Non-pigmented ciliary epithelial cell (primary cell): Measurements from ENCODE around the gene ARNT2.

Source experiments
- DNase-seq: peaks from one replicate; pipeline ENCODE4 v3.0.0-alpha.2; 2010; ENCODE audit warnings: low read depth

Gene ARNT2

DNA sequence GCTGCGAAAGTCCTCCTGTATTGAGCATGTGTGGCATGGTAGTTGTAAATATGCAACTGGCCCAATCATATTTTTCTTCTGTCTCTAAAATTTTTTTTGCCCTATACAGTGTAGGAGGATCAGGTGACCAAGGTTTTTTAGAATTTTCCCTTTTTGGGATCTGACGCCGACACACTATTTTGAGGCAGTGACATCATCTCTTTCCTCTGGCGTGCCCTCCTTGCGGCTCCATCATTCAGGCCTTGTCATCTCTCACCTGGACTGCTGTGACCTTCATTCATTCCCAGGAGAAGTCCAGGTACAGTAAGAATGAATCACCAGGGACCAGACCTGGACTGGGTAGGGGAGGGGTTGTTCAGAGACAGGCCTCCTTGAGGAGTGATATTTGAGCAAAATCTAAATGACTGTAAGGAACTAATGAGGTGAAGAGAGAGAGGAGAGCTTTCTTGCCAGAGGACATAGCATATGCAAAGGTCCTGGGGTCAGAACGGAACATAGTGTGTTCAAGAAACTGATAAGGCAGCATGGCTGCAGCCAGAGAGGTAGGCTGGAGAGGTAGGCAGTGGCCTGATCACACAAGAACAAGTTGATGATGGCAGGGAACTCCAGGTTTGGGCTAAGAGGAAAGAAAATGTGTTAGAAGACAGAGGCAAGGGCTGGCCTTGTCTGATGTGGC lies 38.7 kb downstream of the ARNT2 start:
- DNase-seq: no peak

GRCh38 chr15:80444680-80445251 lies 40.6 kb downstream of the ARNT2 start:
- DNase-seq: no peak

DNA sequence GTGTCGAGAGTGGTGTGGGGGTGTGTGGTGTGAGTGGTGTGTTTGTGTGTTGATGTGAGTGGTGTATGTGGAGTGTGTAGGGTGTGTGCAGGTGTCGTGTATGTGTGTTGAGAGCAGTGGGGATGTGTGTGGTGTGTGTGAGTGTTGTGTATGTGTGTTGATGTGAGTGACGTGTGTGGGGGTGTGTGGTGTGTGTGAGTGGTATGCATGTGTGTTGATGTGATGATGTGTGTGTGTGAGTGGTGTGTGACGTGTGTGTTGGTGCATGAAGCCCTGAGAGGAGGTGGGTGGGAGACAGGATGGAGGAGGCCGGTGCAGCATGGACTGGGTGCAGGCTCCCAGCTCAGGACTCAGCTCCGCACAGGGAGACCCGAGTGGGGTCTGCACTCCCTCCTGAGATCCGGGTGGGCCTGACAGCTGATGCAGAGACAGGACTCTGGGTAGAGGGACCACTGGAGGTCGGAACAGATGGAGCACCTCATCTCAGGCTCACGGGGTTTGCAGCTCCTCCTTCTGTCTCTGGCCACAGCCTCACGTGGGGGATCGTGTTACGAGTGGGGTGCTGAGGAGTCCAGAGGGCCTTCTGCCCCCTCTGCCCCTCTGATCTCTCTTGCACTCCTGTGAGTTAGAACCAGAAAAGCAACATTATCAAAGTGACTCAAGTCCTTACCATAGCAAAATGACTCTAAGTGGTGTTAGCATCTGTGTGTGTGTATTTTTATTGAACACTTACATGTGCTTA lies 41.3 kb downstream of the ARNT2 start:
- DNase-seq: no peak

GRCh38 chr15:80447077-80447476 lies 42.9 kb downstream of the ARNT2 start:
- no peak for DNase-seq

GRCh38 chr15:80449825-80450224 lies 45.6 kb downstream of the ARNT2 start:
- DNase-seq: no peak

DNA sequence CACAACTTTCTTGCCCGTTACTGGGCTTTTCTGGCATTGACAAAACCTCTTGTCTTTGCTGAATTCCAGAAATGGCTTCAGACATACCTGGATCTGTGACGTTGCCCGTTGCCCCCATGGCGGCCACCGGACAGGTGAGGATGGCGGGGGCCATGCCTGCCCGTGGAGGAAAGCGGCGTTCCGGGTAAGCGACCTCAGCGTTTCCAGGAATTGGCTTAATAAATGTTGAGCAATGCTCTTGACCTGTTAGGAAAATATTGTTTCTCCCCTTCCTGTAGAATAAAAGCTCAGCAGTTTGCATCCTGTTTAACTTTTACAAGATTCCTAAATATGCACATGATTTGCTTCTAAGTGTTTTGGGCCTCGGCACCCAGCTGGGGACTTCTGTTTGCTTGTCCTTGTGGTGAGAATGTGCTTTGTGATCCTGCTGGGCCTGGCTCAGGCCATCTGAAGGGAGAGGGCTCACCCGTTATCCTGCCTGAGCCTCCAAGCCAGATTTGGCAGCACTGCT lies 46.7 kb downstream of the ARNT2 start:
- no peak for DNase-seq

DNA sequence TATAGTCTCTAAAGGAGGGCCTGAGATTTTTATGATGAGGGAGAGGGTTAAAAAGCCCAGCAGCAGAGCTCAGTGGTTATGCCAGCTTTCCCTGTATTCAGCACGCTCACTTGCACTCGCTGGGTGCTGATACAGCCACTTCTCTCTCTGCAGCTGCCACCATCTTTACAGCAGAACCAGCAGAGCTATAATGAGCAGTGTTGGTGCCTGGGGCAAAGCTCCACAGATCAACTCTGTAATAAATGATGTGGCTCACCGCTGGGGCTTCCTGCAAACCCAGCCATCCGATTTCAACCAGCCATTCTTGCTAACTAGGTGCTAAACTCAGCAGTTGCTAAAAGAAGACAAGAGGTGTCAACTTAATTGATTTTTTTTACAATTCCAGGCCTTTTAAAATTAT lies 48.0 kb downstream of the ARNT2 start:
- DNase-seq: no peak

- no peak for DNase-seq
These were observed 51.0 kb downstream of the ARNT2 start for GRCh38 chr15:80455051-80455648.

GRCh38 chr15:80455668-80456442 lies 51.7 kb downstream of the ARNT2 start:
- peak; percentile 84 for DNase-seq

GRCh38 chr15:80456517-80457492 lies 52.6 kb downstream of the ARNT2 start:
- no peak for DNase-seq

DNA sequence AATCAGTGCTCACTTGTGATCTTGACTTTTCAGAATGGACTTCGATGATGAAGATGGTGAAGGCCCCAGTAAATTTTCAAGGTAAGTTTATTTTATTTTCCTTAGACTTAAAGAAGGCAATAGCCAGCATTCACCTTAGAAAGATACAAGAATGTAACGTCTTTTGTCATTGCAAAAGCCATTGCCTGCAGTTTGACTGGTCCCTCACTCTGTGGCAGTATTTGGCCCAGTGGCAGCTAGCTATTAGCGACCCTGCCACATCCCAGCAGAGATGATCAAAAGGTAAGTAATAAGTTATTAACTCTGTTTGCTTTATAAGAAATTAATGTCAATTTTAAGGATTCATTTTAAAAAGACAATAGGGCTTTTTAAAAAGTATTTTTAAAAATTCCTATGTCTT lies 53.7 kb downstream of the ARNT2 start:
- DNase-seq: no peak

GRCh38 chr15:80458580-80458979 lies 54.4 kb downstream of the ARNT2 start:
- no peak for DNase-seq

DNA sequence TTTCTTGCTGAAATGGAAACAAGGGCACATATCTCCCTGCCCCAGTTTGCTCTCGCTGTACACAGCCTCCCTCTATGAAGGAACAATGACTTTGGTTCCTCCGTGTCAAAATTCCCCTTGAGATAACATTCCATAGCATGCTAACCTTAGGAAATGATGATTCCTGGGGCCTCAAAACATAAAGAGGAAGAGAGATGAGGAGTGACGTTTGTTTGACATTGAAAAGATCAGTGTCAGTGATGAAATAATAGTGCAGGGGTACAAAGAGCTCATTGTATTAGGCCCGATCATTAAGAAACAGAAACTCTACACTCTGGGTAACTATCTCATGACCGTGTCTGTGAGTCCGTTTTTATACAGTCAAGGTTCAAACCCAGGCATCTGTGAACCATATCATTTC lies 55.2 kb downstream of the ARNT2 start:
- no peak for DNase-seq

GRCh38 chr15:80459818-80460217 lies 55.6 kb downstream of the ARNT2 start:
- DNase-seq: no peak

DNA sequence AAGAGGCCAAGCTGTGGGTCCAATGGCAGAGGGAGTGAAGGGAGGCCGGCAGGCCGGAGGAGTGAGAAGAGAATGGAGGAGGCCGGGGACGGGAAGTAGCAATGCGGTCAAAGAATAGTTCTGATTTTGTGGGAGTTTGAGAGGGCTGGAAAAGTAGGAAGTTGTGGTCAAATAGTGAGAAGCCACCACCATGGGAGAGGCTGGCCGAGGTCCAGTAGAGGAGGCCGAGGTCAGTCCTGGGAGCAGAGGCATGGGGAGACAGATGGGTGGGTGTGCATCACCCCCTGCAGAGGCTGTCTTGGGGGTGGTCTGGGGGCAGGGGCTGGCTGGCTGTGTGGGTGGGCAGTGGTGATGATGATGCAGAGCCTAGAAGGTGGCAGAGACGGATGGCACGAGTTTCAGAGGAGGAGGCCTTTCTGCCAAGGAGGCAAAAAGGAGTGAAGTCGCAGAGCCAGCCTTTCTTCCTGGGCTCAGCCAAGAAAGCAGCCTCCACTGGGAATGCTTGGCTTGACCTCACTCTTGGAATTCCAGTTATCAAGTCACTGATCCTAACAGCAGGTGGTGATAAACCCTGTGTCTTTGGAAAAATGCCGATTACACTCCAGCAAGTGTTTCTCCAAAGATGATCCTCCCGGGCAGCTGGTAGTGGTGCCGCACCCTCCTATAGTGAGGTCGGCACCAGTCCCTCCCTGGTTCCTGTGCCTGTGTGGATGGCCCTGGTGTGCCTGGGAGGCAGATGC lies 57.3 kb downstream of the ARNT2 start:
- no peak for DNase-seq

GRCh38 chr15:80462111-80462510 lies 57.9 kb downstream of the ARNT2 start:
- no peak for DNase-seq

- DNase-seq: no peak
These were observed 58.8 kb downstream of the ARNT2 start for GRCh38 chr15:80462836-80463512.

DNA sequence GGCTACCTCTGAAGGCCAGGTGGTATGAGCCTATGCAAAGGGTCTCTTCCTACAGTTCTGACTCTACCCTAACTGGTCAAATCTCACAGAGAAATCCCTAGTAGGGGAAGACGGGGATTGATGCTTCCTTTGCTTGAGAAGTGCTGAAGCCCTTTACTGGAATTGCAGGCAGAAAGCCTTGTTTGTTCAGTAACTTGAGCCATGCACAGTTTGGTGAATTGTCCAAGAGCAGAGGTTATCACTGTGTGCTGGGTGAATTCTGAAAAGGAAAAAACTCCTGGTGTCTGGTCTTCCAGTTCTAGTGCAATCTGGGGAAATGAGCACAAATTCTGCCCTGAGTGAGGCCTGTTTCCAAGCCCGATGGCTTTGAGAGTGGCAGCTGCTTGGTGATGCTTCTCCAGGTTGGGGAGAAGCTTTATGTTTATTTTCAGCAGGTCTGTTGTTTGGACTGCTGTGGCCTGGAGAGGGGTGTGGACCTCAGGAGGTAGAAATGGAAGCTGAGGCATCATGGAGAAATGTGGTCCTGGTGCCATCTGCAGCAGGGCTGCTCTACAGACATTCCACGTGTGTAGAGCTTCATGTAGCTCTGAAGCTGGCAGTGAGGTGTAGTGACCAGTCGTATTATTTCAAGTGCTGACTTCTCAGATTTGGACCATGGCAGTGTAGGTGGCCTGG lies 60.9 kb downstream of the ARNT2 start:
- DNase-seq: no peak

GRCh38 chr15:80465626-80466005 lies 61.4 kb downstream of the ARNT2 start:
- DNase-seq: no peak
